Stomach (tissue), 9 donors: ENCODE results near the gene BTLA. TPM values are rescaled to one million over a fixed set of nuclear protein-coding genes. Genes with fewer than 3 reads are reported as not detected.
"Not testable (repeated sequence)": the region's sequence is repeated elsewhere in the genome, so short reads cannot be mapped to it uniquely, and the experiment has no call there.

Experiments
- DNase-seq, 2 donors: peaks; one replicate each; pipeline versions ENCODE4 v3.0.0 to v3.0.0-alpha.2; 2013 to 2019
- H3K27ac ChIP-seq, 5 donors: fragments of 200-600 bp in 4 of 5; sonication (generic) in 4 of 5; one replicate each; pipeline ENCODE4 v1.5.1; 2013 to 2019; ENCODE audit warnings: mild to moderate bottlenecking in 1 of 5, moderate library complexity in 1 of 5
- H3K27me3 ChIP-seq, 3 donors: fragments of 200-600 bp; sonication (generic); one replicate each; pipeline ENCODE4 v1.5.1; 2017 to 2019; ENCODE audit warnings: mixed run types in 1 of 3
- H3K36me3 ChIP-seq, 4 donors: fragments of 200-600 bp; sonication (generic); 1 replicate in 3 of 4; 2 replicates in 1 of 4; pipeline ENCODE4 v1.5.1; 2016 to 2019
- H3K4me1 ChIP-seq, 4 donors: fragments of 200-600 bp; sonication (generic); one replicate each; pipeline ENCODE4 v1.5.1; 2016 to 2019
- H3K4me3 ChIP-seq, 4 donors: fragments of 200-600 bp; sonication (generic) in 3 of 4; one replicate each; pipeline ENCODE4 v1.5.1; 2016 to 2019; ENCODE audit warnings: mild to moderate bottlenecking in 1 of 4
- H3K9me3 ChIP-seq, 4 donors: fragments of 200-600 bp; sonication (generic); one replicate each; pipeline ENCODE4 v1.5.1; 2016 to 2019
- CTCF ChIP-seq, 7 experiments: fragments of 450-650 bp in 4 of 7; fragments of 200-600 bp in 3 of 7; sonication (generic) in 3 of 7; IDR thresholded peaks; one replicate each; pipeline ENCODE4 v1.5.1; 2016 to 2019; ENCODE audit warnings: antibody characterized with exemption in 7 of 7, control low read depth in 2 of 7, mild to moderate bottlenecking in 1 of 7
- EP300 ChIP-seq: sonication (generic); formaldehyde crosslinking; IDR thresholded peaks from one replicate; pipeline ENCODE4 v1.6.1; 2017; ENCODE audit warnings: antibody characterized with exemption
- POLR2A ChIP-seq, 4 donors: fragments of 450-650 bp; IDR thresholded peaks; one replicate each; pipeline ENCODE4 v1.6.1; 2016; ENCODE audit warnings: antibody characterized with exemption in 4 of 4, control low read depth in 2 of 4, mild to moderate bottlenecking in 1 of 4, moderate library complexity in 1 of 4
- POLR2AphosphoS5 ChIP-seq, 3 donors: sonication (generic); formaldehyde crosslinking; IDR thresholded peaks; one replicate each; pipeline ENCODE4 v1.6.1; 2016; ENCODE audit warnings: antibody characterized with exemption in 3 of 3
- WGBS, 5 donors: extraction: QIAGEN DNeasy Blood & Tissue Kit in 3 of 5; methylation state at CpG; one replicate each; pipeline versions ENCODE4 v1.1.5 to v1.1.7; 2013 to 2018; 5-methylcytosine and 5-hydroxymethylcytosine counted together
- intact Hi-C: fragments of 100-400 bp; cut with DNase I; formaldehyde crosslinking; loops from one replicate; pipeline ENCODE4 v1.15.1; 2023; ENCODE audit warnings: low total_unique reads
- polyA plus RNA-seq, 3 donors: library from polyadenylated mRNA; stranded (reverse); fragments of 200-250 nt; gene quantifications; one replicate each; pipeline ENCODE4 v1.2.3, GENCODE V29; 2013
- total RNA-seq, 5 donors: library from RNA; depleted of rRNA; stranded (reverse); fragments of >200 nt; gene quantifications; one replicate each; pipeline versions ENCODE4 v1.1.0 to v1.2.3, GENCODE V29; 2014 to 2016
- donor health status: healthy with polysubstance abuse.
- donor health status: Bipolar disorder and iron deficiency.
- donor health status: healthy.

The BTLA gene
- total and polyA plus RNA-seq, 8 donors: 1.1 to 2.4 TPM; not detected in 6

- Histone ChIP-seq H3K27ac (no peak overlapping the region), H3K4me1 (no peaks in the 10 kb centered on the region), H3K9me3 (no peaks in the 10 kb centered on the region), H3K36me3 (no peaks in the 10 kb centered on the region), H3K4me3 (no peak overlapping the region), H3K27me3 (no peaks in the 10 kb centered on the region)
- TF ChIP-seq CTCF (IDR thresholded peaks at IDR 0.05) (no peak), POLR2AphosphoS5 (IDR thresholded peaks at IDR 0.05) (no peak), POLR2A (IDR thresholded peaks at IDR 0.05) (no peak), EP300 (no peak)
- 57 to 84% (median 66%) methylated on average over 1 of the region's 1 CpG for WGBS, 5 donors
- intact Hi-C loops: no loop called here
- no peak for DNase-seq
Observed at GRCh38 chr3:112424394-112424793, 74.9 kb downstream of the BTLA start.

- DNase-seq, H3K9me3 ChIP-seq, H3K36me3 ChIP-seq, H3K4me1 ChIP-seq, intact Hi-C loops, H3K27me3 ChIP-seq, H3K27ac ChIP-seq, H3K4me3 ChIP-seq: not testable (repeated sequence)
- WGBS, 5 donors: 65 to 84% (median 74%) methylated on average over 3 to 7 of the region's 7 CpGs
Observed at GRCh38 chr3:112422921-112423320, 76.4 kb downstream of the BTLA start.

DNA sequence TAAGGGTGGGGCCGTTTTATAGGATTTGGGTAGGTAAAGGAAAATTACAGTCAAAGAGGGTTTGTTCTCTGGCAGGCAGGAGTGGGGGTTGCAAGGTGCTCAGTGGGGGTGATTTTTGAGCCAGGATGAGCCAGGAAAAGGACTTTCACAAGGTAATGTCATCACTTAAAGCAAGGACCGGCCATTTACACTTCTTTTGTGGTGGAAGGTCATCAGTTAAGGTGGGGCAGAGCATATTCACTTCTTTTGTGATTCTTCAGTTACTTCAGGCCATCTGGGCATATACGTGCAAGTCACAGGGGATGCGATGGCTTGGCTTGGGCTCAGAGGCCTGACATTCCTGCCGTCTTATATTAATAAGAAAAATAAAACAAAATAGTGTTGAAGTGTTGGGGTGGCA lies 80.7 kb downstream of the BTLA start:
- intact Hi-C loops: not testable (repeated sequence)
- 69 to 90% (median 79%) methylated on average over 4 to 5 of the region's 5 CpGs for WGBS, 5 donors

DNA sequence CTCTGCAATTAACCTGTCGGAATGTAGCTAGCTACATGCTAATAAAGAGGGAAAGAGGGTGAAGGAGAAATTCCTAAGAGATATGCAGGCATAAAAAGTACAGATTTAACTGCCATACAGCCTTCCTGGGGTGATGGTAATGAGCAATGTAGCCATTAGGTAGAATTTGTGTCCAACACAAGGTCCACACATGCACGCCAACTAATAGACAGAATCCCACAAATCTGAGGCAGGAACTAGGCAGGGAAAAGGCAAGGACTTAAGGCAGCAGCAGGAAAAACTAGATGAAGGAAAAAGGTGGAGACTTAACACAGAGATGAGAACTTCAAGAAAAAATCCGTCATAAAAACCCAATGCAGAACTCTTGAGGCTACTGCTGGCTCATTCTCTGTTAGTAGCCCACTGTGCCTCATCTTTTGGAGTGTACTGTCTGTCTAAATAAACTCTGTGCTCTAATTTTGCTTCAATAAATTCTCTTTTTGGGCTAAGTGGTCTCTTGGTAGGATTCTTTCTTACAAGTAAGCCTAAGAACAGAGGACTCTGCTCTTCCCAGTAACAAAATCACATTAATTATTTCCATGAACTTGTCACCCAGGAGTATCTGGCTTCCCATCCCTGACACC lies 81.5 kb downstream of the BTLA start:
- 85 to 94% (median 90%) methylated on average over 3 of the region's 3 CpGs for WGBS, 5 donors
- Histone ChIP-seq H3K9me3 (no peaks in the 10 kb centered on the region), H3K4me1 (no peaks in the 10 kb centered on the region), H3K36me3 (no peaks in the 10 kb centered on the region), H3K27me3 (no peaks in the 10 kb centered on the region), H3K4me3 (no peak overlapping the region), H3K27ac (no peak overlapping the region)
- intact Hi-C loops: no loop called here
- TF ChIP-seq EP300 (no peak), CTCF (IDR thresholded peaks at IDR 0.05) (no peak), POLR2A (IDR thresholded peaks at IDR 0.05) (no peak), POLR2AphosphoS5 (IDR thresholded peaks at IDR 0.05) (no peak)
- DNase-seq: no peak

More for the DNA sequence above, 80.7 kb downstream of the BTLA start:
- not testable (repeated sequence) for H3K27me3 ChIP-seq, H3K9me3 ChIP-seq, H3K27ac ChIP-seq, DNase-seq, H3K4me1 ChIP-seq, H3K4me3 ChIP-seq, H3K36me3 ChIP-seq

GRCh38 chr3:112416391-112417212 lies 82.7 kb downstream of the BTLA start:
- TF ChIP-seq EP300: no peak
- TF ChIP-seq CTCF (IDR thresholded peaks at IDR 0.05): no peak
- no peak for TF ChIP-seq POLR2A (IDR thresholded peaks at IDR 0.05)
- no peak for TF ChIP-seq POLR2AphosphoS5 (IDR thresholded peaks at IDR 0.05)
- H3K9me3 ChIP-seq: no peaks in the 10 kb centered on the region
- H3K36me3 ChIP-seq: no peaks in the 10 kb centered on the region
- intact Hi-C loops: no loop called here
- no peak overlapping the region for H3K27ac ChIP-seq
- H3K4me3 ChIP-seq: no peak overlapping the region
- 78 to 89% (median 87%) methylated on average over 8 of the region's 8 CpGs for WGBS, 5 donors
- H3K4me1 ChIP-seq: no peaks in the 10 kb centered on the region
- DNase-seq: no peak
- H3K27me3 ChIP-seq: no peaks in the 10 kb centered on the region
